Measurements from ENCODE around the gene PRR33. TPM values are rescaled to one million over a fixed set of nuclear protein-coding genes. Genes with fewer than 3 reads are reported as not detected.

The PRR33 gene
- total and polyA plus RNA-seq, 2 donors (not counting 1 experiment from before 2014, with no cell fraction given) = not detected

DNA sequence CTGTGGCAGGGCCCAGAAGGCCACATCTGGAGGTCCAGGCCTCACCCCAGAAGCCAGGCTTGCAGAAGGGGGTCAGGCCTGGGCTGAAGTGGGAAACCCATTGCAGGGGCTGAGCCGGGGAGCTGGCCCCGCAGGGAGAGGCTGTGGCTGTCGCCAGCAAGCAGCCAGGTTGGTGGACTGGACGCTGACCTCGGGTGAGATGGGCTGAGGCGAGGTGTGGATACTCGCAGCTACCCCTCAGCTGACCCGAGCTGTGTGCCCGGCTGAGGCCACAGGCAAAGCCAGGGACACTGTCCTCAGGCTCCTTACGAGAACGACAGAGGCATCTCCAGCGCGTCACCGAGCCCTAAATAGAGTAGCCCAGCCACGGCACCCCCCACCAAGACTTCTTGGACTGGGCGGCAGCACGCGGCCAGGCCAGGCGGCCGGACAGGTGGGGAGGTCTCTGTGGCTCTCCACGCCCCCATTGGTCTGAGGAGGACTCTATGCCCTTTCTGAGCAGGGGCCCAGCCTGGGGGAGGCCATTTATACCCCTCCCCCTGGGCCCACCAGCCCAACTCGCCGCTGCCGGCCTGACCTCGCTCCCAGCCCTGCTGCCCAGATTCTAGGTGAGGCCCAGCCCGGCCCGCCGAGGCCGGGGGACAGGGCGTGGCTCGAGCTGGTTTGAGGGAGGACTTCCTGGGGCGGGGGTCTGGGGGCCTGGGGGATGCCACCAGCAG is 53.1 kb downstream of the PRR33 start, which contains the start of gene TNNI2:
Gene TNNI2 (plus strand): TSS at position 556 of the 719 bp plus-strand sequence. CDS start 716 bp downstream, outside the sequence.
- H3K4me2 ChIP-seq (ENCODE audit: extremely low read depth, insufficient read depth, low read length) = no peak within 1 kb of the TSS
- no peak within 1 kb of the TSS for H2AFZ ChIP-seq (ENCODE audit: low read length)
- no peak within 1 kb of the TSS for H3K9ac ChIP-seq (ENCODE audit: insufficient read depth, low read length)
- H3K27me3 ChIP-seq (ENCODE audit: control insufficient read depth, insufficient read depth, low read length) = no peaks in the 10 kb centered on the region
- no peaks in the 10 kb centered on the region for H3K4me1 ChIP-seq (ENCODE audit: control insufficient read depth, extremely low read depth, insufficient read depth, low read length)
- TF ChIP-seq EZH2 (IDR thresholded peaks at IDR 0.05; ENCODE audit: low read length, missing control alignments) = no peak
- TF ChIP-seq, protein P1, sequence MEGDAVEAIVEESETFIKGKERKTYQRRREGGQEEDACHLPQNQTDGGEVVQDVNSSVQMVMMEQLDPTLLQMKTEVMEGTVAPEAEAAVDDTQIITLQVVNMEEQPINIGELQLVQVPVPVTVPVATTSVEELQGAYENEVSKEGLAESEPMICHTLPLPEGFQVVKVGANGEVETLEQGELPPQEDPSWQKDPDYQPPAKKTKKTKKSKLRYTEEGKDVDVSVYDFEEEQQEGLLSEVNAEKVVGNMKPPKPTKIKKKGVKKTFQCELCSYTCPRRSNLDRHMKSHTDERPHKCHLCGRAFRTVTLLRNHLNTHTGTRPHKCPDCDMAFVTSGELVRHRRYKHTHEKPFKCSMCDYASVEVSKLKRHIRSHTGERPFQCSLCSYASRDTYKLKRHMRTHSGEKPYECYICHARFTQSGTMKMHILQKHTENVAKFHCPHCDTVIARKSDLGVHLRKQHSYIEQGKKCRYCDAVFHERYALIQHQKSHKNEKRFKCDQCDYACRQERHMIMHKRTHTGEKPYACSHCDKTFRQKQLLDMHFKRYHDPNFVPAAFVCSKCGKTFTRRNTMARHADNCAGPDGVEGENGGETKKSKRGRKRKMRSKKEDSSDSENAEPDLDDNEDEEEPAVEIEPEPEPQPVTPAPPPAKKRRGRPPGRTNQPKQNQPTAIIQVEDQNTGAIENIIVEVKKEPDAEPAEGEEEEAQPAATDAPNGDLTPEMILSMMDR (conservative IDR thresholded peaks at IDR 0.05 in 1 of 2, IDR thresholded peaks at IDR 0.05 in 1 of 2; ENCODE audit: low read depth in 1 of 2, low read length in 2 of 2) = no peak
- no peak within 1 kb of the TSS for H3K4me3 ChIP-seq (replicated peaks in 1 of 4; ENCODE audit: control extremely low read depth in 1 of 4, insufficient read depth in 1 of 4, low read depth in 3 of 4, low read length in 4 of 4)
- DNase-seq (ENCODE audit: low read depth in 2 of 2) = no peak
- H3K9me3 ChIP-seq (ENCODE audit: control insufficient read depth, insufficient read depth, low read depth, low read length) = no peaks in the 10 kb centered on the region
- H4K20me1 ChIP-seq (ENCODE audit: control insufficient read depth, extremely low read depth, insufficient read depth, low read length) = no peaks in the 10 kb centered on the region
- H3K36me3 ChIP-seq (ENCODE audit: control insufficient read depth, insufficient read depth, low read length) = no peaks in the 10 kb centered on the region
- H3K79me2 ChIP-seq (ENCODE audit: control insufficient read depth, insufficient read depth, low read length) = no peaks in the 10 kb centered on the region
- no peak within 1 kb of the TSS for H3K27ac ChIP-seq (ENCODE audit: insufficient read depth, low read length)

Other genes with a start within 250 kb of the PRR33 start
- not detected in 2 replicates for gene KRTAP5-6, start 194.7 kb downstream of the PRR33 start, total RNA-seq
- gene KRTAP5-6, start 194.7 kb downstream of the PRR33 start, polyA plus RNA-seq = not detected in 2 replicates
- 0.26 and 0.50 TPM in 2 replicates for gene IFITM10, start 141.3 kb downstream of the PRR33 start, total RNA-seq
- 0.05 and 0.15 TPM in 2 replicates for gene IFITM10, start 141.3 kb downstream of the PRR33 start, polyA plus RNA-seq
- 198 and 253 TPM in 2 replicates for gene CTSD, start 128.0 kb downstream of the PRR33 start, total RNA-seq
- 120 and 135 TPM in 2 replicates for gene CTSD, start 128.0 kb downstream of the PRR33 start, polyA plus RNA-seq
- not detected in 2 replicates for gene SYT8, start 56.9 kb downstream of the PRR33 start, total RNA-seq
- not detected in 2 replicates for gene SYT8, start 56.9 kb downstream of the PRR33 start, polyA plus RNA-seq
- gene TNNI2, start 52.9 kb downstream of the PRR33 start, total RNA-seq = not detected in 2 replicates
- not detected in 2 replicates for gene TNNI2, start 52.9 kb downstream of the PRR33 start, polyA plus RNA-seq
- gene LSP1, start 38.8 kb downstream of the PRR33 start, total RNA-seq = 1.8 and 6.7 TPM in 2 replicates
- gene LSP1, start 38.8 kb downstream of the PRR33 start, polyA plus RNA-seq = 0.19 and 1.3 TPM in 2 replicates
- gene TNNT3, start 27.8 kb upstream of the PRR33 start, total RNA-seq = 0.26 TPM in 1 of 2 replicates, not detected in the other
- gene TNNT3, start 27.8 kb upstream of the PRR33 start, polyA plus RNA-seq = not detected in 2 replicates
- 49.8 and 95.3 TPM in 2 replicates for gene MRPL23, start 55.4 kb upstream of the PRR33 start, total RNA-seq
- 68.2 and 94.2 TPM in 2 replicates for gene MRPL23, start 55.4 kb upstream of the PRR33 start, polyA plus RNA-seq
- gene H19, start 105.9 kb upstream of the PRR33 start, total RNA-seq = 1.8 and 55.0 TPM in 2 replicates
- 2.3 and 8.9 TPM in 2 replicates for gene H19, start 105.9 kb upstream of the PRR33 start, polyA plus RNA-seq
- under 0.01 and 0.17 TPM in 2 replicates for gene IGF2, start 247.5 kb upstream of the PRR33 start, total RNA-seq
- gene IGF2, start 247.5 kb upstream of the PRR33 start, polyA plus RNA-seq = 0.03 and 0.08 TPM in 2 replicates

Measured in fibroblast of lung (primary cell).